ENCODE data around the gene CLEC18A.
A peak's percentile ranks its signal among the peaks of the same experiment; 100 is the strongest.

Gene CLEC18A

GRCh38 chr16:69910964-69911363, 40.2 kb upstream of the CLEC18A start:
- DNase-seq (ENCODE audit: low read depth): peak; percentile 67
- H3K4me3 ChIP-seq (ENCODE audit: control insufficient read depth, low read depth, low read length): no peak overlapping the region
- no peak for TF ChIP-seq CTCF (conservative IDR thresholded peaks at IDR 0.05; ENCODE audit: control insufficient read depth, insufficient read depth, low read depth, low read length)

GRCh38 chr16:69916462-69916861, 34.7 kb upstream of the CLEC18A start:
- no peak overlapping the region for H3K4me3 ChIP-seq (ENCODE audit: control insufficient read depth, low read depth, low read length)
- no peak for TF ChIP-seq CTCF (conservative IDR thresholded peaks at IDR 0.05; ENCODE audit: control insufficient read depth, insufficient read depth, low read depth, low read length)
- DNase-seq (ENCODE audit: low read depth): no peak

GRCh38 chr16:69917311-69917710, 33.8 kb upstream of the CLEC18A start:
- DNase-seq (ENCODE audit: low read depth): no peak
- H3K4me3 ChIP-seq (ENCODE audit: control insufficient read depth, low read depth, low read length): peak overlapping the region; percentile 6
- TF ChIP-seq CTCF (conservative IDR thresholded peaks at IDR 0.05; ENCODE audit: control insufficient read depth, insufficient read depth, low read depth, low read length): no peak

GRCh38 chr16:69917739-69918138, 33.4 kb upstream of the CLEC18A start:
- H3K4me3 ChIP-seq (ENCODE audit: control insufficient read depth, low read depth, low read length): peak overlapping the region; percentile 43
- DNase-seq (ENCODE audit: low read depth): peak; percentile 98
- TF ChIP-seq CTCF (conservative IDR thresholded peaks at IDR 0.05; ENCODE audit: control insufficient read depth, insufficient read depth, low read depth, low read length): no peak

GRCh38 chr16:69918241-69918640, 32.9 kb upstream of the CLEC18A start:
- TF ChIP-seq CTCF (conservative IDR thresholded peaks at IDR 0.05; ENCODE audit: control insufficient read depth, insufficient read depth, low read depth, low read length): no peak

GRCh38 chr16:69921127-69921526, 30.0 kb upstream of the CLEC18A start:
- no peak overlapping the region for H3K4me3 ChIP-seq (ENCODE audit: control insufficient read depth, low read depth, low read length)
- DNase-seq (ENCODE audit: low read depth): peak; percentile 43
- TF ChIP-seq CTCF (conservative IDR thresholded peaks at IDR 0.05; ENCODE audit: control insufficient read depth, insufficient read depth, low read depth, low read length): no peak

More at GRCh38 chr16:69918241-69918640, 32.9 kb upstream of the CLEC18A start:
- peak overlapping the region; percentile 43 for H3K4me3 ChIP-seq (ENCODE audit: control insufficient read depth, low read depth, low read length)
- DNase-seq (ENCODE audit: low read depth): peak; percentile 46

GRCh38 chr16:69922200-69922599, 28.9 kb upstream of the CLEC18A start:
- H3K4me3 ChIP-seq (ENCODE audit: control insufficient read depth, low read depth, low read length): no peak overlapping the region
- no peak for DNase-seq (ENCODE audit: low read depth)
- no peak for TF ChIP-seq CTCF (conservative IDR thresholded peaks at IDR 0.05; ENCODE audit: control insufficient read depth, insufficient read depth, low read depth, low read length)

All from fibroblast of mammary gland (primary cell).